ENCODE measurements around the gene DNAJC9. TPM values are rescaled to one million over a fixed set of nuclear protein-coding genes. Genes with fewer than 3 reads are reported as not detected.
"Not testable (repeated sequence)": the region's sequence is repeated elsewhere in the genome, so short reads cannot be mapped to it uniquely, and the experiment has no call there.

Gene DNAJC9, protein sequence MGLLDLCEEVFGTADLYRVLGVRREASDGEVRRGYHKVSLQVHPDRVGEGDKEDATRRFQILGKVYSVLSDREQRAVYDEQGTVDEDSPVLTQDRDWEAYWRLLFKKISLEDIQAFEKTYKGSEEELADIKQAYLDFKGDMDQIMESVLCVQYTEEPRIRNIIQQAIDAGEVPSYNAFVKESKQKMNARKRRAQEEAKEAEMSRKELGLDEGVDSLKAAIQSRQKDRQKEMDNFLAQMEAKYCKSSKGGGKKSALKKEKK
- 32.0 and 35.0 TPM in 2 replicates for total RNA-seq (2014; rRNA removed; shearing (Covaris generic))

DNA sequence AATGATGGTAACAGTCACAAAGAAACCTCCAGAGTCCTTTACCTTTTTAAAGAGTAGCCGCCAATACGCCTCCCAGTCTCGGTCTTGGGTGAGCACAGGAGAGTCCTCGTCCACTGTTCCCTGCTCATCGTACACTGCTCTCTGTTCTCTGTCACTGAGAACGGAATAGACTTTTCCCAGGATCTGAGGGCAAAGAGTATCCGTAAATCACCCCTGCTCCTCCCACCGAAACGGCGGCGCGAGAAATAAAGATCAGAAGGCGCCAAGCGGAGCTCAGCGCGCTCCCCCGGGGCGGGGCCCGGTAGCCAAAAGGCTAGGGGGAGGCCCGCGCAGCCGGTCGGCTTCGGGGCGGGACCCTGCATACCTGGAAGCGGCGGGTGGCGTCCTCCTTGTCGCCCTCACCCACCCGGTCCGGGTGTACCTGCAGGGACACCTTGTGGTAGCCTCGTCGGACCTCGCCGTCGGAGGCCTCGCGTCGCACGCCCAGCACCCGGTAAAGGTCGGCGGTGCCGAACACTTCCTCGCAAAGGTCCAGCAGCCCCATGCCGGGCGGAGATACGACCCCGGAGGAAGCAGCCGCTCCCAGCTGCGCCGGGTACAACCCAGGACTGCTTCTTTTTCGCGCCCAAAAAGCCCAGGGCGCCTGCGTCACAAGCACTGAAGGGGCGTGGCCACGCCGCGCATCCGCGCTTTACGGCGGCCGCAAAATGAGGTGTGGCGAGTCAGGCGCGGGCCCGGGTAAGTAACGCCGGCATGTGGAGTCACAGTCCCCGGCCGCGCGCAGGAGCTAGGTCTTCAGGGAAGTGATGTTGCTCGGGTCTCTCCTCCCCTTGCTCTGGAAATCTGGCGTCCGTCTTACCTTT is at the start of gene DNAJC9:
Gene DNAJC9, minus strand, starts transcription at position 610 of the 863 bp plus-strand sequence. Its CDS starts 66 bp downstream, at position 544.
- peaks cover 21% of the 10 kb centered on the region for H3K36me3 ChIP-seq (replicated peaks; ENCODE audit: control insufficient read depth, insufficient read depth, low read length)

DNA sequence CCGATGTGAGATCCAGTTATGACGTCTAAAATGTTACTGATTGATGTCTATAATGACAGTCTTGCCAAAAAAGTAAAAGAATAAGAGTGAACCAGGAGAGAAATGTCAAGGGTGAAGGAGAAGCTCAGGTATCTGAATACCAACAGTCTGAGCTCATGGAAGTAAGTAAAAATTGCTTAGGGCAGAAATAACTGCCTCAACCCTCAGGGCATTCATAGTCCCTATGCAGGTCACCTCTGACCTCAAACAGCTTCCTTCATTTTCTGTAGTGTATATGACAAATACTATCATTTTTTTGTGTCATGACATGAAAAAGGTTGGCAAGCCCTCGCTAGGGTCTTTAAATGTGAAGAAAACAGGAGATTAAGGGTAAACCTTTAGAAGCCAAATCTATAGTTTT is 46.4 kb upstream of the DNAJC9 start:
- no peak for DNase-seq
- Histone ChIP-seq H3K36me3 (replicated peaks; ENCODE audit: control insufficient read depth, insufficient read depth, low read length) (no peaks in the 10 kb centered on the region), H3K4me3 (ENCODE audit: insufficient read depth, low read depth, low read length) (no peak overlapping the region), H3K27me3 (ENCODE audit: control insufficient read depth, insufficient read depth, low read length) (no peaks in the 10 kb centered on the region)

More for the DNA sequence above, at the start of gene DNAJC9:
- Histone ChIP-seq H3K4me3 (ENCODE audit: insufficient read depth, low read depth, low read length) (peak within 1 kb of the TSS; percentile 84), H3K27me3 (ENCODE audit: control insufficient read depth, insufficient read depth, low read length) (no peaks in the 10 kb centered on the region)
- peak; percentile 93 for DNase-seq

DNA sequence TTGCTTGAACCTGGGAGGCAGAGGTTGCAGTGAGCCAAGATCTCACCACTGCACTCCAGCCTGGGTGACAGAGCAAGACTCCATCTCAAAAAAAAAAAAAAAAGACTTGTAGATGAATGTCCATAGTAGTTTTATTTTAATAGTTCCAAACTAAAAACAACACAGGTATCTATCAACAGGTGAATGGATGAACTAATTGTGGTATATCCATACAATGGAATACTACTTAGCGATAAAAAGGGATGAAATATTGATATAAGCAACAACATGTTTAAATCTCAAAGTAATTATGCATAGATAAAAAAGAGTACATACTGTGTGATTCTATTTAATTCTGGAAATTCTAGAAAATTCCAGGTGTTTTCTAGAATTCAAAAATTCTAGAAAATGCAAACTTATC is 42.9 kb upstream of the DNAJC9 start:
- no peak overlapping the region for H3K4me3 ChIP-seq (ENCODE audit: insufficient read depth, low read depth, low read length)
- DNase-seq, result no peak

GRCh38 chr10:73287441-73287840 is 40.4 kb upstream of the DNAJC9 start:
- Histone ChIP-seq H3K4me3 (ENCODE audit: insufficient read depth, low read depth, low read length) (no peak overlapping the region), H3K27me3 (ENCODE audit: control insufficient read depth, insufficient read depth, low read length) (no peaks in the 10 kb centered on the region), H3K36me3 (replicated peaks; ENCODE audit: control insufficient read depth, insufficient read depth, low read length) (no peaks in the 10 kb centered on the region)
- no peak for DNase-seq

More for the DNA sequence above, 42.9 kb upstream of the DNAJC9 start:
- Histone ChIP-seq H3K36me3 (replicated peaks; ENCODE audit: control insufficient read depth, insufficient read depth, low read length) (no peaks in the 10 kb centered on the region), H3K27me3 (ENCODE audit: control insufficient read depth, insufficient read depth, low read length) (no peaks in the 10 kb centered on the region)

DNA sequence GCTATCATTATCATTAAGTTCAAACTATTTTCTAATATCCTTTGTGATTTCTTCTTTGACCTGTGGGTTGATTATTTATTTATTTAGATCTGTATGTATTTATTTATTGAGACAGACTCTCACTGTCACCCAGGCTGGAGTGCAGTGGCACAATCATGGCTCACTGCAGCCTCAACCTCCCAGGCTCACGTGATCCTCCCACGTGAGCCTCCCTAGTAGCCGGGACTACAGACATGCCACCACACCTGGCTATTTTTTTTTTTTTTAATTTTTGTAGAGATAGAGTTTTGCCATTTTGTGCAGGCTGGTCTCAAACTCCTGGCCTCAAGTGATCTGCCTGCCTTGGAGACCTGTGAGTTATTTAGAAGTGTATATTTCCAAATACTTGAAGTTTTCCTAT is 34.0 kb upstream of the DNAJC9 start:
- no peaks in the 10 kb centered on the region for H3K27me3 ChIP-seq (ENCODE audit: control insufficient read depth, insufficient read depth, low read length)
- H3K36me3 ChIP-seq (replicated peaks; ENCODE audit: control insufficient read depth, insufficient read depth, low read length), result no peaks in the 10 kb centered on the region
- no peak overlapping the region for H3K4me3 ChIP-seq (ENCODE audit: insufficient read depth, low read depth, low read length)
- DNase-seq, result no peak

GRCh38 chr10:73264423-73264822 is 17.4 kb upstream of the DNAJC9 start:
- no peaks in the 10 kb centered on the region for H3K27me3 ChIP-seq (ENCODE audit: control insufficient read depth, insufficient read depth, low read length)
- H3K36me3 ChIP-seq (replicated peaks; ENCODE audit: control insufficient read depth, insufficient read depth, low read length), result no peaks in the 10 kb centered on the region
- no peak overlapping the region for H3K4me3 ChIP-seq (ENCODE audit: insufficient read depth, low read depth, low read length)
- no peak for DNase-seq

GRCh38 chr10:73263693-73264347 is 16.8 kb upstream of the DNAJC9 start:
- no peak for DNase-seq
- Histone ChIP-seq H3K36me3 (replicated peaks; ENCODE audit: control insufficient read depth, insufficient read depth, low read length) (no peaks in the 10 kb centered on the region), H3K27me3 (ENCODE audit: control insufficient read depth, insufficient read depth, low read length) (no peaks in the 10 kb centered on the region), H3K4me3 (ENCODE audit: insufficient read depth, low read depth, low read length) (no peak overlapping the region)

GRCh38 chr10:73262880-73263555 is 16.0 kb upstream of the DNAJC9 start:
- no peak for DNase-seq
- Histone ChIP-seq H3K36me3 (replicated peaks; ENCODE audit: control insufficient read depth, insufficient read depth, low read length) (no peaks in the 10 kb centered on the region), H3K27me3 (ENCODE audit: control insufficient read depth, insufficient read depth, low read length) (no peaks in the 10 kb centered on the region), H3K4me3 (ENCODE audit: insufficient read depth, low read depth, low read length) (no peak overlapping the region)

DNA sequence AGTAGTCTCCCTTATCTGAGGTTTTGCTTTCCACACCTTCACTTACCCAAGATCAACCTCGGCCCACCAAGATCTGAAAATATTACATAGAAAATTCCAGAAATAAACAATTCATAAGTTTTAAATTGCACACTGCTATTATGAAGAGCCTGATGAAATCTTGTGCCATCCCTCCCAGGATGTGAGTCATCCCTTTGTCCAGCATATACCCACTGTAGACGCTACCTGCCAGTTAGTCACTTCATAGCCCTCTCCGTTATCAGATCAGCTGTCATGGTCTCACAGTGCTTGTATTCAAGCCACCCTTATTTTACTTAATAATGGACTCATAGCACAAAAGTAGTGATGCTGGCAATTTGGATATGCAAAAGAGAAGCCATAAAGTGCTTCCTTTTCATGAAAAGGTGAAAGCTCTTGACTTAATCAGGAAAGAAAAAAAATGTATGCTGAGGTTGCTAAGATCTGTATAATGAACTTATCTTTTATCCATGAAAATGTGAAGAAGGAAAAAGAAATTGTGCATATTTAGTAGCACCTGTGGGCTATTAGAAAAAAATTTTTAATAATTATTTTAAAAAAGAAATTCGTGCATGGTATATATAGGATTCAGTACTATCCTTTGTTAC is 15.2 kb upstream of the DNAJC9 start:
- Histone ChIP-seq H3K4me3 (ENCODE audit: insufficient read depth, low read depth, low read length) (no peak overlapping the region), H3K27me3 (ENCODE audit: control insufficient read depth, insufficient read depth, low read length) (no peaks in the 10 kb centered on the region), H3K36me3 (replicated peaks; ENCODE audit: control insufficient read depth, insufficient read depth, low read length) (no peaks in the 10 kb centered on the region)
- no peak for DNase-seq

GRCh38 chr10:73261362-73261995 is 14.4 kb upstream of the DNAJC9 start:
- DNase-seq, result no peak
- Histone ChIP-seq H3K4me3 (ENCODE audit: insufficient read depth, low read depth, low read length) (no peak overlapping the region), H3K36me3 (replicated peaks; ENCODE audit: control insufficient read depth, insufficient read depth, low read length) (no peaks in the 10 kb centered on the region), H3K27me3 (ENCODE audit: control insufficient read depth, insufficient read depth, low read length) (no peaks in the 10 kb centered on the region)

DNA sequence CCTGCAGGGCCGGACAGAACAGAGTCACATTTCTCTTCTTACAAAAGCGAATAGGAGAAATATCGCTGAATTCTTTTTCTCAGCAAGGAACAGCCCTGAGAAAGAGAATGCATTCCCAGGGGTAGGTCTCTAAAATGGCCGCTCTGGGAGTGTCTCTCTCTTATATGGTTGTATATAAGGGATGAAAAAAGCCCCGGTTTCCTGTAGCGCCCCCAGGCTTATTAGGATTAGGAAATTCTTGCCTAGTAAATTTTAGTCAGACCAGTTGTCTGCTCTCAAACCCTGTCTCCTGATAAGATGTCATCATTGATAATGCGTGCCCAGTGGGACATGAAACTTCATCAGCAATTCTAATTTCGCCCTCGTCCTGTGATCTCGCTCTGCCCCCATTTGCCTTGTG is 11.6 kb upstream of the DNAJC9 start:
- not testable (repeated sequence) for H3K4me3 ChIP-seq (ENCODE audit: insufficient read depth, low read depth, low read length); H3K27me3 ChIP-seq (ENCODE audit: control insufficient read depth, insufficient read depth, low read length); DNase-seq

GRCh38 chr10:73253225-73253555 is 6.1 kb upstream of the DNAJC9 start:
- peak; percentile 48 for DNase-seq
- Histone ChIP-seq H3K4me3 (ENCODE audit: insufficient read depth, low read depth, low read length) (peak overlapping the region; percentile 64), H3K36me3 (replicated peaks; ENCODE audit: control insufficient read depth, insufficient read depth, low read length) (peaks cover 7% of the 10 kb centered on the region), H3K27me3 (ENCODE audit: control insufficient read depth, insufficient read depth, low read length) (no peaks in the 10 kb centered on the region)

More for the DNA sequence above, 11.6 kb upstream of the DNAJC9 start:
- H3K36me3 ChIP-seq (replicated peaks; ENCODE audit: control insufficient read depth, insufficient read depth, low read length), result not testable (repeated sequence)

DNA sequence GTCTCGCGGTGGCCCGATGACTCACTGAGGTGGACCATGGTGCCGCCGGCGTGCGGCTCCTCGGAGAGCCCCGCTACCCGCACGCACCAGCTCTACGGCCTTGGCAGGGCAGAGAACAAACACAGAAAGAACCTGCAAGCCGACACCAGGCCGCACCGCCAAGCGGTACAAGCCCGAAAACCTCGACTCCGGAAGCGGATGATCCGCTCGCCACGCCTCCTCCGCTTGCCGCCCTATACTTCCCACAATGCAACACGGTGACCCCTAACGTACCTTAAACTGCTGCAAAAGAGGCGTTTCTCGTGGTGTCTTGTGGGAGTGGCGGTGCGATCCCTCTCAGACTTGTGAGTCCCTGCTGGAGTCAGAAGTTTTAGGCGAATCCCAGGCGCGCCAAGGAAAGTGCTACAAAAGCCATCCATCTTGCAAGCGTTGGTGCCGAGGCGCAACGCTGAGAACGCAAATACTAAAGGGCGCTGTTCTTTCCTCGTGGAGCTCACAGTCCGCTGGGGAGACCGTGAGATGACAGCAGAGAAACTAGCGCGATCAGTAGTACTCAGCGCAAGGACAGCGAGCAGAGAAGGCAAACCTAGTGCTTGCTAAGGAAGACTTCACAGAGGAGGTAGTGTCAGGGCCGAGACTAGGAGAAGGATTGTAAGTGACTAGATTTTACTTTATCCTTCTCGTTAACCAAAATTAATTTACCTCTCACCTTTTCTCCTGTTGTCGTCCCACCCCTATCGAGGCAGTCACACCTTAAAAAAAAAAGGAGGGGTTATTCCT is 5.6 kb upstream of the DNAJC9 start, which contains the start of gene MRPS16:
Gene MRPS16, minus strand, starts transcription at position 200 of the 780 bp plus-strand sequence. Its CDS starts 162 bp downstream, at position 38.
- peak within 1 kb of the TSS; percentile 64 for H3K4me3 ChIP-seq (ENCODE audit: insufficient read depth, low read depth, low read length)
- H3K36me3 ChIP-seq (replicated peaks; ENCODE audit: control insufficient read depth, insufficient read depth, low read length), result peaks cover 7% of the 10 kb centered on the region
- no peaks in the 10 kb centered on the region for H3K27me3 ChIP-seq (ENCODE audit: control insufficient read depth, insufficient read depth, low read length)
- peak; percentile 92 for DNase-seq
